Measurements from ENCODE around the gene KLHL17. TPM values are rescaled to one million over a fixed set of nuclear protein-coding genes. Genes with fewer than 3 reads are reported as not detected.
"Not testable (repeated sequence)": the region's sequence is repeated elsewhere in the genome, so short reads cannot be mapped to it uniquely, and the experiment has no call there.

The KLHL17 gene
- total RNA-seq, 1 donor from 2014 or later: 36.8 TPM

DNA sequence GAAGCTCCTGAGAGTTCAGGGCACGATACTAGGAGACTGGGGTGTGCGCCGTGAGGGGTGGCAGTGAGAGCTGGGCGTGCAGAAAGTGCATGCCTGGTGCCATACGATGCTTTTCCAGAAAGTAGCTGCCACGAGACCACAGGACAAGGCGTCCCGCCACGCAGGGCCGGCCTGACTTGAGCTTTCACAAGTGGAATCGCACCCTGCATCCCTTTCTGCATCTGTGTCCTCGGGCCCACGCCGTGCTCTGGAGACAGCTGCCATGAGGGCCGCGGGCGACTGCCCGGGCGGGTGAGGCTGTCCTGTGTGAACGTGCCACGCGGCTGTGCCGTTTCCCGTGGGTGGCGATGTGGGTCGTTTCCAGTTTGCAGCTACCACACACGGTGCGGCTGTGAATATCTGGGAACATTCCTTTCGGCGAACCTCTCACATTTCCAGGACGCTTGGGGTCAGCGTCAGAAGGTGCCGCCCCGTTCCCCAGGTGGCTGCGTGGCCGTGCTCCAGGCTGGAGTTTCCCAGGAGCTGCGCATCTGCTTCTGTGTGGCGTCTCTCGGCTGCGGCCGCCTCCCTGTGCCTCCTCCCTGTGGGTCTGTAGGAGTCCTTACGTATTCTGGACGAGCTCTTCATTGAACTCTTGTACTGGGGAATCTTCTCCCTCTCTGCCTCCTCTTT lies 22.5 kb downstream of the KLHL17 start:
- H3K27me3 Mint-ChIP-seq (ENCODE audit: low read depth): peaks cover 15% of the 10 kb centered on the region
- peaks cover 2% of the 10 kb centered on the region for H3K4me1 Mint-ChIP-seq (ENCODE audit: low read depth)
- DNase-seq (ENCODE audit: low spot score): no peak
- intact Hi-C loops (cut with micrococcal nuclease): no loop called here
- no peaks in the 10 kb centered on the region for H3K9me3 Mint-ChIP-seq
- H3K27ac Mint-ChIP-seq: no peak overlapping the region
- no peaks in the 10 kb centered on the region for H3K36me3 Mint-ChIP-seq (ENCODE audit: low read depth)
- H3K4me3 Mint-ChIP-seq (ENCODE audit: low read depth): no peak overlapping the region

GRCh38 chr1:983798-984475 lies 23.6 kb downstream of the KLHL17 start:
- no peak overlapping the region for H3K27ac Mint-ChIP-seq
- H3K4me1 Mint-ChIP-seq (ENCODE audit: low read depth): no peaks in the 10 kb centered on the region
- no peak overlapping the region for H3K4me3 Mint-ChIP-seq (ENCODE audit: low read depth)
- no peak for DNase-seq (ENCODE audit: low spot score)
- H3K27me3 Mint-ChIP-seq (ENCODE audit: low read depth): peaks cover 22% of the 10 kb centered on the region
- no peaks in the 10 kb centered on the region for H3K9me3 Mint-ChIP-seq
- no peaks in the 10 kb centered on the region for H3K36me3 Mint-ChIP-seq (ENCODE audit: low read depth)
- intact Hi-C loops (cut with micrococcal nuclease): loop anchor here (2.0 kb wide), 1 partner anchor 79 kb away; no protein-coding TSS in a partner anchor

- Mint-ChIP-seq H3K27me3 (ENCODE audit: low read depth) (peaks cover 26% of the 10 kb centered on the region), H3K27ac (no peak overlapping the region), H3K4me3 (ENCODE audit: low read depth) (no peak overlapping the region), H3K9me3 (no peaks in the 10 kb centered on the region), H3K36me3 (ENCODE audit: low read depth) (no peaks in the 10 kb centered on the region), H3K4me1 (ENCODE audit: low read depth) (no peaks in the 10 kb centered on the region)
- DNase-seq (ENCODE audit: low spot score): no peak
- intact Hi-C loops (cut with micrococcal nuclease): loop anchor here (2.0 kb wide), 1 partner anchor 78 kb away; no protein-coding TSS in a partner anchor
Observed at GRCh38 chr1:984476-984814, 24.1 kb downstream of the KLHL17 start.

DNA sequence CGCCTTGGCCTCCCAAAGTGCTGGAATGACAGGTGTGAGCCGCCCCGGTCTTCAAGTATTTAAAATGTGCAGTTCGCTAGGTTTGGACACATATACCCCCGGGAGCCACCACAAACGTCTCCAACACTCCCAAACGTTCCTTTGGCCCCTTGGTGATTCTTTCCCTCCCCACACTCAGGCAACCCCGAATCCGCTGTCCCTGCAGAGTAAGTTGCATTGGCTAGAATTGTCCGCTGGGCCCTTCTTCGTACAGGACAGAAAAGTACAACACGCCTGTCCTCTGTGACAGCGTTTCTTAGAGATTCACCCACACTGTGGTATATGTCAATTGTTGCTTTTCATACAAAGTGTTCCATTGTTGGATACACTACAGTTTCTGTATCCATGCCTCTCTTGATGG lies 24.7 kb downstream of the KLHL17 start:
- H3K4me1 Mint-ChIP-seq (ENCODE audit: low read depth): no peaks in the 10 kb centered on the region
- H3K36me3 Mint-ChIP-seq (ENCODE audit: low read depth): no peaks in the 10 kb centered on the region
- H3K27me3 Mint-ChIP-seq (ENCODE audit: low read depth): peaks cover 26% of the 10 kb centered on the region
- H3K27ac Mint-ChIP-seq: no peak overlapping the region
- H3K9me3 Mint-ChIP-seq: no peaks in the 10 kb centered on the region
- no peak for DNase-seq (ENCODE audit: low spot score)
- H3K4me3 Mint-ChIP-seq (ENCODE audit: low read depth): no peak overlapping the region
- intact Hi-C loops (cut with micrococcal nuclease): loop anchor here (2.0 kb wide), 1 partner anchor 78 kb away; no protein-coding TSS in a partner anchor

- H3K4me3 Mint-ChIP-seq (ENCODE audit: low read depth); intact Hi-C loops (cut with micrococcal nuclease); H3K4me1 Mint-ChIP-seq (ENCODE audit: low read depth); H3K9me3 Mint-ChIP-seq; DNase-seq (ENCODE audit: low spot score); H3K27ac Mint-ChIP-seq; H3K36me3 Mint-ChIP-seq (ENCODE audit: low read depth): not testable (repeated sequence)
- H3K27me3 Mint-ChIP-seq (ENCODE audit: low read depth): peaks cover 32% of the 10 kb centered on the region
Observed at GRCh38 chr1:988061-988460, 27.7 kb downstream of the KLHL17 start.

DNA sequence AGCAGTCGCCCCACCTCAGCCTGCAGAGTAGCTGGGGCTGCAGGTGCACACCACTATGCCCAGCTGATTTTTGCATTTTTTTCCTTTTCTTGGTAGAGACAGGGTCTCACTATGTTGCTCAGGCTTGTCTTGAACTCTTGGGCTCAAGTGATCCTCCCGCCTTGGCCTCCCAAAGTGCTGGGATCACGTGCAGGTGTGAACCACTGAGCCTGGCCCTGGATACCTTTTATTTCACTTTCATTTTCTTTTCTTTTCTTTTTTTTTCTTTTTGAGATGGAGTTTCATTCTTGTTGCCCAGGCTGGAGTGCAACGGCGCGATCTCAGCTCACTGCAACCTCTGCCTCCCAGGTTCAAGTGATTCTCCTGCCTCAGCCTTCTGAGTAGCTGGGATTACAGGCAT lies 30.9 kb downstream of the KLHL17 start:
- H3K27ac Mint-ChIP-seq; H3K9me3 Mint-ChIP-seq; H3K36me3 Mint-ChIP-seq (ENCODE audit: low read depth); H3K4me1 Mint-ChIP-seq (ENCODE audit: low read depth); H3K4me3 Mint-ChIP-seq (ENCODE audit: low read depth); intact Hi-C loops (cut with micrococcal nuclease); DNase-seq (ENCODE audit: low spot score): not testable (repeated sequence)
- peaks cover 29% of the 10 kb centered on the region for H3K27me3 Mint-ChIP-seq (ENCODE audit: low read depth)

GRCh38 chr1:991895-992294 lies 31.5 kb downstream of the KLHL17 start:
- H3K4me1 Mint-ChIP-seq (ENCODE audit: low read depth): peaks cover 6% of the 10 kb centered on the region
- peaks cover 9% of the 10 kb centered on the region for H3K9me3 Mint-ChIP-seq
- H3K27me3 Mint-ChIP-seq (ENCODE audit: low read depth): peaks cover 30% of the 10 kb centered on the region
- DNase-seq (ENCODE audit: low spot score): no peak
- no peak overlapping the region for H3K27ac Mint-ChIP-seq
- intact Hi-C loops (cut with micrococcal nuclease): no loop called here
- no peak overlapping the region for H3K4me3 Mint-ChIP-seq (ENCODE audit: low read depth)
- no peaks in the 10 kb centered on the region for H3K36me3 Mint-ChIP-seq (ENCODE audit: low read depth)

- peaks cover 9% of the 10 kb centered on the region for H3K9me3 Mint-ChIP-seq
- intact Hi-C loops (cut with micrococcal nuclease): no loop called here
- no peak overlapping the region for H3K4me3 Mint-ChIP-seq (ENCODE audit: low read depth)
- no peaks in the 10 kb centered on the region for H3K36me3 Mint-ChIP-seq (ENCODE audit: low read depth)
- H3K27ac Mint-ChIP-seq: no peak overlapping the region
- peaks cover 34% of the 10 kb centered on the region for H3K27me3 Mint-ChIP-seq (ENCODE audit: low read depth)
- H3K4me1 Mint-ChIP-seq (ENCODE audit: low read depth): peaks cover 6% of the 10 kb centered on the region
- no peak for DNase-seq (ENCODE audit: low spot score)
Observed at GRCh38 chr1:992362-992761, 32.0 kb downstream of the KLHL17 start.

DNA sequence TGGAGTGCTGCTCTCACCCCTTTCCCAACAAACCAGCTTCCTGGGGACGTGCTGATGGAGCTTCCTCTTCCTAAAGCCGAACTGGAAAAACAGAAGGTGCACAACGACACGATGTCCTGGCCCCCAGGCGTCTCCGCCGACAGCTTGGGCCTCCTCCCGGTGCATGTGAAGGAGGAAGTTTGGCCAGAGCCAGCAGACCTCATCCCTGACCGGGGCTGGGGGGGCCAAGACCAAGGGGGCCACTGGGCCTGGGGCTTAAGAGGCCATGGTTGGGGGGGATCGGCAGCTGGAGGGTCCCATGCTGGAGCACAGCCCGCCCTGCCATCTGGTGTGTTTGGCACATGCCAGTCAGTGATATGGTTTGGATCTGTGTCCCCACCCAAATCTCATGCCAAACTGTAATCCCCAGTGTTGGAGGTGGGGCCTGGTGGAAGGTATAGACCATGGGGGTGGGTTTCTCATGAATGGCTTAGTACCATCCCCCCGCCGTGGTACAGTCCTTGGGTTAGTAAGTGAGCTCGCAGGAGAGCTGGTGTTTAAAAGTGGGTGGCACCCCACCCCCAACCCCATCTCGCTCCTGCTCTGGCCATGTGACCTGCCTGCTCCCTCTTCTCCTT lies 33.1 kb downstream of the KLHL17 start:
- H3K27me3 Mint-ChIP-seq (ENCODE audit: low read depth): peaks cover 32% of the 10 kb centered on the region
- H3K27ac Mint-ChIP-seq: no peak overlapping the region
- DNase-seq (ENCODE audit: low spot score): no peak
- H3K4me3 Mint-ChIP-seq (ENCODE audit: low read depth): no peak overlapping the region
- peaks cover 6% of the 10 kb centered on the region for H3K4me1 Mint-ChIP-seq (ENCODE audit: low read depth)
- H3K9me3 Mint-ChIP-seq: peaks cover 9% of the 10 kb centered on the region
- H3K36me3 Mint-ChIP-seq (ENCODE audit: low read depth): no peaks in the 10 kb centered on the region
- intact Hi-C loops (cut with micrococcal nuclease): no loop called here

- H3K36me3 Mint-ChIP-seq (ENCODE audit: low read depth); H3K4me1 Mint-ChIP-seq (ENCODE audit: low read depth); H3K27ac Mint-ChIP-seq; H3K9me3 Mint-ChIP-seq; intact Hi-C loops (cut with micrococcal nuclease); H3K4me3 Mint-ChIP-seq (ENCODE audit: low read depth); DNase-seq (ENCODE audit: low spot score): not testable (repeated sequence)
- peaks cover 23% of the 10 kb centered on the region for H3K27me3 Mint-ChIP-seq (ENCODE audit: low read depth)
Observed at GRCh38 chr1:994546-994945, 34.2 kb downstream of the KLHL17 start.

- H3K4me1 Mint-ChIP-seq (ENCODE audit: low read depth): peaks cover 8% of the 10 kb centered on the region
- no peaks in the 10 kb centered on the region for H3K36me3 Mint-ChIP-seq (ENCODE audit: low read depth)
- H3K4me3 Mint-ChIP-seq (ENCODE audit: low read depth): no peak overlapping the region
- DNase-seq (ENCODE audit: low spot score): no peak
- peaks cover 25% of the 10 kb centered on the region for H3K27me3 Mint-ChIP-seq (ENCODE audit: low read depth)
- no peak overlapping the region for H3K27ac Mint-ChIP-seq
- intact Hi-C loops (cut with micrococcal nuclease): no loop called here
- H3K9me3 Mint-ChIP-seq: peaks cover 9% of the 10 kb centered on the region
Observed at GRCh38 chr1:995665-996633, 35.6 kb downstream of the KLHL17 start.

GRCh38 chr1:996851-997712 lies 36.7 kb downstream of the KLHL17 start:
- Mint-ChIP-seq H3K4me3 (ENCODE audit: low read depth) (no peak overlapping the region), H3K4me1 (ENCODE audit: low read depth) (peaks cover 8% of the 10 kb centered on the region), H3K36me3 (ENCODE audit: low read depth) (no peaks in the 10 kb centered on the region), H3K27ac (no peak overlapping the region), H3K27me3 (ENCODE audit: low read depth) (peaks cover 20% of the 10 kb centered on the region), H3K9me3 (peaks cover 6% of the 10 kb centered on the region)
- intact Hi-C loops (cut with micrococcal nuclease): no loop called here
- DNase-seq (ENCODE audit: low spot score): no peak

Measured in activated T-helper 2 cell treated with anti-CD3 and anti-CD28 coated beads, Interferon-gamma antibody, Interleukin-2, Interleukin-4, amounts not matched to agents 10 μg/mL and 5 μg/mL and 100 μg/mL, durations not matched to agents 14 hours and 24 hours and 36 hours (primary cell).